Activated T-cell treated with anti-CD3 and anti-CD28 coated beads, Interleukin-2, amount 50 U/mL, for 24 hours (primary cell): ENCODE results near the gene SCAI.

Experiments
- DNase-seq: peaks from one replicate; pipeline ENCODE4 v3.0.0-alpha.2; 2020
- H3K27ac Mint-ChIP-seq: 2 replicates; pipeline ENCODE4 v1.8.0; 2020; ENCODE audit warnings: mild to moderate bottlenecking, mixed read lengths
- H3K27me3 Mint-ChIP-seq: 2 replicates; pipeline ENCODE4 v1.8.0; 2020; ENCODE audit warnings: mixed read lengths
- H3K36me3 Mint-ChIP-seq: 2 replicates; pipeline ENCODE4 v1.8.0; 2020; ENCODE audit warnings: low read depth, mixed read lengths
- H3K4me1 Mint-ChIP-seq: 2 replicates; pipeline ENCODE4 v1.8.0; 2020; ENCODE audit warnings: low read depth, mixed read lengths
- H3K4me3 Mint-ChIP-seq: 2 replicates; pipeline ENCODE4 v1.8.0; 2020; ENCODE audit warnings: mild to moderate bottlenecking, moderate library complexity, mixed read lengths
- H3K9me3 Mint-ChIP-seq: 2 replicates; pipeline ENCODE4 v1.8.0; 2020; ENCODE audit warnings: mixed read lengths

The SCAI gene

GRCh38 chr9:124897570-124898460 lies 245.5 kb downstream of the SCAI start:
- no peaks in the 10 kb centered on the region for H3K9me3 Mint-ChIP-seq
- peaks cover 11% of the 10 kb centered on the region for H3K4me1 Mint-ChIP-seq
- H3K27me3 Mint-ChIP-seq = no peaks in the 10 kb centered on the region
- H3K4me3 Mint-ChIP-seq = no peak overlapping the region
- DNase-seq = no peak
- H3K27ac Mint-ChIP-seq = no peak overlapping the region
- H3K36me3 Mint-ChIP-seq = peaks cover 84% of the 10 kb centered on the region

GRCh38 chr9:124894741-124895170 lies 248.6 kb downstream of the SCAI start:
- H3K36me3 Mint-ChIP-seq = peaks cover 92% of the 10 kb centered on the region

GRCh38 chr9:124894035-124894740 lies 249.1 kb downstream of the SCAI start:
- Mint-ChIP-seq H3K36me3 (peaks cover 92% of the 10 kb centered on the region), H3K9me3 (no peaks in the 10 kb centered on the region), H3K4me1 (peaks cover 11% of the 10 kb centered on the region), H3K27me3 (no peaks in the 10 kb centered on the region), H3K4me3 (no peak overlapping the region), H3K27ac (no peak overlapping the region)
- DNase-seq = peak; percentile 43

More at GRCh38 chr9:124894741-124895170, 248.6 kb downstream of the SCAI start:
- DNase-seq = no peak
- Mint-ChIP-seq H3K4me1 (peaks cover 11% of the 10 kb centered on the region), H3K27ac (peak overlapping the region; percentile 19), H3K27me3 (no peaks in the 10 kb centered on the region), H3K9me3 (no peaks in the 10 kb centered on the region), H3K4me3 (no peak overlapping the region)
